ENCODE data around the gene REC114.

REC114 gene

GRCh38 chr15:73604477-73604876 lies 161.5 kb downstream of the REC114 start:
- DNase-seq (ENCODE audit: low read depth in 2 of 2) = no peak

- DNase-seq (ENCODE audit: low read depth in 2 of 2) = no peak
These were observed 162.9 kb downstream of the REC114 start for GRCh38 chr15:73605759-73606436.

- DNase-seq (ENCODE audit: low read depth in 2 of 2) = no peak
These were observed 164.4 kb downstream of the REC114 start for GRCh38 chr15:73607405-73607804.

GRCh38 chr15:73607843-73608242 lies 164.9 kb downstream of the REC114 start:
- no peak for DNase-seq (ENCODE audit: low read depth in 2 of 2)

- DNase-seq (ENCODE audit: low read depth in 2 of 2) = no peak
These were observed 165.5 kb downstream of the REC114 start for GRCh38 chr15:73608475-73608874.

DNA sequence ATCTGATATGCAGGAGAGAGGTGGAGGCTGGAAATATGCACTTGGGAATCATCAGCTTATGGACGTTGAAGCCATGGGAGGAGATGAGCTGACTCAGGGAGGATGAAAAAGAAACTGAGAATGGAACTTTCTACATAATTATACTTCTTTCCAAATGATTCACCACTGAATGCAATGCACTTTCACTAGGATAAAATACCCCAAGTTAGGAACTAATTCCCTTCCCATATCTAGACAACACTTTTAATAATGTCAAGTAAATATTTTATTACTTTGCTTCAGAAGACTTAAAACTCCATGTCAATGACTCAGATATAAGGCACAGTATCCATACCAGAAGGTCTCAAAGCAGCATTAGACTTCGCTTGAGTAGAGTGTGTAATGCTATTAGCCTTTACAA lies 166.0 kb downstream of the REC114 start:
- no peak for DNase-seq (ENCODE audit: low read depth in 2 of 2)
